Measurements from ENCODE around the gene CCNB3. TPM values are rescaled to one million over a fixed set of nuclear protein-coding genes. Genes with fewer than 3 reads are reported as not detected.

CCNB3 gene
- total RNA-seq, 1 experiment from 2014 or later = 0.35 TPM

- Histone ChIP-seq H4K91ac (ENCODE audit: insufficient read length, low read depth, low read length) (no peak overlapping the region), H3K79me1 (ENCODE audit: insufficient read depth, low read depth, low read length, poor library complexity, severe bottlenecking) (no peaks in the 10 kb centered on the region), H2BK120ac (ENCODE audit: low read depth, low read length, poor library complexity, severe bottlenecking) (no peak overlapping the region), H3K9me3 (ENCODE audit: control insufficient read depth, low read depth, low read length) (no peaks in the 10 kb centered on the region), H4K20me1 (ENCODE audit: control insufficient read depth, insufficient read depth, insufficient read length) (no peaks in the 10 kb centered on the region), H3K27me3 (ENCODE audit: insufficient read depth, low read length) (no peaks in the 10 kb centered on the region), H2BK15ac (ENCODE audit: low read depth, low read length) (no peak overlapping the region), H3K14ac (ENCODE audit: insufficient read depth, low read length) (no peak overlapping the region), H3K4ac (ENCODE audit: low read depth, low read length) (no peak overlapping the region), H3K56ac (ENCODE audit: insufficient read length, low read depth, low read length) (no peak overlapping the region), H3K23ac (ENCODE audit: insufficient read length, low read depth, low read length) (no peak overlapping the region), H2BK12ac (ENCODE audit: insufficient read length, low read depth, low read length) (no peak overlapping the region), H3T11ph (ENCODE audit: low read length) (no peak overlapping the region), H3K18ac (ENCODE audit: insufficient read length, low read depth, low read length) (no peak overlapping the region), H3K4me1 (ENCODE audit: insufficient read depth, low read length) (no peaks in the 10 kb centered on the region), H4K8ac (replicated peaks; ENCODE audit: insufficient read length, low read depth, low read length) (no peak overlapping the region), H2BK20ac (ENCODE audit: low read depth, low read length, poor library complexity, severe bottlenecking) (no peak overlapping the region), H3K79me2 (ENCODE audit: insufficient read depth, low read length) (no peaks in the 10 kb centered on the region), H3K27ac (ENCODE audit: insufficient read length, low read depth, low read length) (no peak overlapping the region), H2AK5ac (ENCODE audit: insufficient read length, low read length) (no peak overlapping the region), H3K23me2 (ENCODE audit: insufficient read length, low read depth, low read length, poor library complexity, severe bottlenecking) (no peaks in the 10 kb centered on the region), H4K5ac (ENCODE audit: insufficient read length, low read depth, low read length) (no peak overlapping the region), H3K4me2 (ENCODE audit: insufficient read depth, insufficient read length, low read length) (no peak overlapping the region), H2BK5ac (ENCODE audit: insufficient read length, low read length) (no peak overlapping the region), H2AFZ (ENCODE audit: low read length) (no peak overlapping the region), H3K9ac (ENCODE audit: extremely low read depth, insufficient read length, low read length) (no peak overlapping the region)
- no CpG with 5 or more reads among the region's 5 CpGs for WGBS (ENCODE audit: extremely low coverage, insufficient read length, low lambda C conversion rate)
- Mint-ChIP-seq H3K27ac (no peak overlapping the region), H3K4me3 (no peak overlapping the region), H3K4me1 (peaks cover 0 to 12% of the 10 kb centered on the region in 2 experiments; a peak in 2 of 4 replicates), H3K36me3 (ENCODE audit: insufficient read depth in 1 of 3, low read depth in 3 of 3) (peaks cover 2 to 11% (median 3%) of the 10 kb centered on the region in 3 experiments; a peak in 3 of 7 replicates), H3K9me3 (peaks cover 56 to 60% of the 10 kb centered on the region in 2 experiments), H3K27me3 (ENCODE audit: low read depth) (no peaks in the 10 kb centered on the region)
- no peak for TF ChIP-seq CTCF (conservative IDR thresholded peaks at IDR 0.05)
- no peak for DNase-seq
These were observed 38.8 kb upstream of the CCNB3 start for GRCh38 chrX:50165727-50166126.

Data from H9 (cell line).